Measurements from ENCODE around the gene BNC2. TPM values are rescaled to one million over a fixed set of nuclear protein-coding genes. Genes with fewer than 3 reads are reported as not detected.

BNC2 gene
- total RNA-seq, 2 experiments from 2014 or later: not detected

DNA sequence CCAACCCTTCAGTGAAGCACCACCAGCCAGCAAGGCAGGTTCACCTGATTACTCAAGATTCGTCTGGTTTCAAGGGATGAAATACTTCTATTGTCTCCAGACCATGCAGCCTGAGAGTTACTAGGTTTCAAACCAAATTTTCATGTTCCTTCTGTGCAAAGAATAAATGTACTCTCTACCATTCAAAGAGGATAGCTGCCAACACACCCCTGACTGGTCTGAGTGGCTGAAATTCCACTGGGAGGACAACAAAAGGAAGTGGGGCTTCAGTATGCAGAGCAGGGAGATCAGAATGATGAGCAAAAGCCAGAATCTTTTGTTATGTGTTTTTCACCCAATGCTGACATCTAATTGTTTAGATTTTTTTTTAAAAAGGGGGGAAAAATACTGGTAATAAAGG, 356.3 kb downstream of the BNC2 start:
- Mint-ChIP-seq H3K27ac (no peak overlapping the region), H3K4me1 (no peaks in the 10 kb centered on the region), H3K9me3 (ENCODE audit: low read depth) (no peaks in the 10 kb centered on the region), H3K4me3 (no peak overlapping the region), H3K27me3 (no peaks in the 10 kb centered on the region), H3K36me3 (ENCODE audit: low read depth) (no peaks in the 10 kb centered on the region)
- intact Hi-C loops (cut with DNase I, micrococcal nuclease): no loop called here
- POLR2A ChIA-PET: no interaction called here
- CTCF ChIA-PET: no interaction called here
- ATAC-seq (no peak), DNase-seq (no peak)

DNA sequence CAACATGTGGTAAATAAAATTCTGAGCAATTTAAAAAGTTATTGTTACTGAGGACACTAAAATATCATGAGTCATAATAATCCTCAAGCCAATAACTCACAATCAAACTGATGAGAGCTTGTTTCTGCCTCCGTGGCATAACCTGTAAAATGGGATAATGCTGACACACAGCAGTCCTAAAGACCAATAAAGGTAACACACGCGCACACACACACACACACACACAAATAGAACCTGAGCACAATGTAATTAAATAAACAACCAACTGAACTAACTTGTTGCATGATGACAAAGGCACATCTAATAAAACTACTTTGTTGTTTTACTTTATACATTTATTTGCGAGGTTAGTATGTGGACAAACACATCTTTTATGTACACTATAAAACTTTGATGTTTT, 358.2 kb downstream of the BNC2 start:
- no peak for ATAC-seq
- ChIA-PET POLR2A (no interaction called here), CTCF (no interaction called here)
- Mint-ChIP-seq H3K27me3 (no peaks in the 10 kb centered on the region), H3K27ac (no peak overlapping the region), H3K9me3 (ENCODE audit: low read depth) (no peaks in the 10 kb centered on the region), H3K4me3 (no peak overlapping the region), H3K36me3 (ENCODE audit: low read depth) (no peaks in the 10 kb centered on the region), H3K4me1 (no peaks in the 10 kb centered on the region)
- no peak for DNase-seq
- intact Hi-C loops (cut with DNase I, micrococcal nuclease): no loop called here

DNA sequence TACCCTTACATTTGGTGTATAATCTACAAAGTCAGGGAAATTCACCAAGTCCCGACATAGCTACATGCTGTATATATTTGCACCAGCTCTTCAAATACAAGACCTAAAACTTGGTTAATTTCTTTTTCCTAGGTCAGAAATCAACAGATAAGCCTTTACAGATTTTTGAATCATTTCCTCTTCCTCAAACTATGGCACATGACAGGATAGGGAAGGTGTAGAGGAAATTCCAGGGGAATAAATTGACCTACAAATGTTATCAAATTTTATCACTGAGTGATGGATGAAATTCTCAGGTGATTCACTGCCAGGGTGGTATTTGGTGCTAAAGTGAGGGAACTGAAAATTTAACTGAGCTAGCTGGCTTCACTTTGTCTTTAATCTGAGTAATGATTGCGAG, 360.0 kb downstream of the BNC2 start:
- Mint-ChIP-seq H3K36me3 (ENCODE audit: low read depth) (no peaks in the 10 kb centered on the region), H3K4me1 (no peaks in the 10 kb centered on the region), H3K27me3 (no peaks in the 10 kb centered on the region), H3K27ac (no peak overlapping the region), H3K4me3 (no peak overlapping the region), H3K9me3 (ENCODE audit: low read depth) (no peaks in the 10 kb centered on the region)
- intact Hi-C loops (cut with DNase I, micrococcal nuclease): no loop called here
- ATAC-seq (no peak), DNase-seq (no peak)
- ChIA-PET POLR2A (no interaction called here), CTCF (no interaction called here)

DNA sequence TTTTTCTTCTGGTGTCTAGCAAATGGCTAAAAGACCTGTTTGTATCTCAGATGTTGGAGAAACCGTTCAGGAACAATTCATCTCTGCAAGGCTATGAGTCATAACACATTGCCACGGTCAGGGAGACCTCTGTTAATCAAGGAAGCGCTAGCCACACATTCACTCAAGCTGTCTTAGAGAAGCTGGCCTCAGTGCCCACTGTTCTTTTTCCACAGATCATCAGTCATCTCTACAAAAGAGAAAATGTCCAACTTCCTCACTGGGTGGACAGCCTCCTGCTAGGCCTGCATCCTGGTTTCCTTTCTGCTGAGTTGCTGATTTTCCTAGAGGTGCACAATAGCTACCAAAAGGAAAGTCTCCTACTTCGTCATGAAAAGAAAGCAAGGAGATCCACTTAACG, 360.5 kb downstream of the BNC2 start:
- H3K27me3 Mint-ChIP-seq: no peaks in the 10 kb centered on the region
- no peak overlapping the region for H3K4me3 Mint-ChIP-seq
- H3K4me1 Mint-ChIP-seq: no peaks in the 10 kb centered on the region
- H3K36me3 Mint-ChIP-seq (ENCODE audit: low read depth): no peaks in the 10 kb centered on the region
- H3K9me3 Mint-ChIP-seq (ENCODE audit: low read depth): no peaks in the 10 kb centered on the region
- DNase-seq (no peak), ATAC-seq (no peak)
- ChIA-PET CTCF (no interaction called here), POLR2A (no interaction called here)
- no peak overlapping the region for H3K27ac Mint-ChIP-seq
- intact Hi-C loops (cut with DNase I, micrococcal nuclease): no loop called here

DNA sequence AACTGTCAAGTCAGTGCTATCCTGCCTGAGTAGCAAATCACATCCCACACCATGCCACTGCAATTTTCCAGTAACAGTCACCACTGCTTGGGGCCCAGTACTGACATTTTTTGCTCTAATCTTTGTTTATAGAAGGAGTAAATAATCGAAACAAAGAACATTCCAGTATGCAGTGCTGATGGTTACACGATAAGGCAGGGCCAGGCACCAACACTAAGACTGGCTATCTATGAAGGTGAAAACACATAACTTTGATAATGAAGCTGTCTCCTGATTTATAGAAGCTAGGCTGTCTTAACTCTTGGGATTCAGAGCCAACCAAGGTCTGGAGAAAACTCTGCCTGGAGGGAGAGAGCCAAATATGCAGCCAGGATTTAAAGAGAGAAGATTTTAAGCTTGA, 365.3 kb downstream of the BNC2 start:
- no peak overlapping the region for H3K27ac Mint-ChIP-seq
- POLR2A ChIA-PET: no interaction called here
- H3K4me1 Mint-ChIP-seq: no peaks in the 10 kb centered on the region
- ATAC-seq: no peak
- no peaks in the 10 kb centered on the region for H3K9me3 Mint-ChIP-seq (ENCODE audit: low read depth)
- no peaks in the 10 kb centered on the region for H3K27me3 Mint-ChIP-seq
- intact Hi-C loops (cut with DNase I, micrococcal nuclease): no loop called here
- no peak for DNase-seq
- H3K4me3 Mint-ChIP-seq: no peak overlapping the region
- no peaks in the 10 kb centered on the region for H3K36me3 Mint-ChIP-seq (ENCODE audit: low read depth)
- CTCF ChIA-PET: interaction anchor here (0.8 kb wide), 1 partner anchor 18 kb away, joined by 3 read pairs; no protein-coding TSS in a partner anchor

DNA sequence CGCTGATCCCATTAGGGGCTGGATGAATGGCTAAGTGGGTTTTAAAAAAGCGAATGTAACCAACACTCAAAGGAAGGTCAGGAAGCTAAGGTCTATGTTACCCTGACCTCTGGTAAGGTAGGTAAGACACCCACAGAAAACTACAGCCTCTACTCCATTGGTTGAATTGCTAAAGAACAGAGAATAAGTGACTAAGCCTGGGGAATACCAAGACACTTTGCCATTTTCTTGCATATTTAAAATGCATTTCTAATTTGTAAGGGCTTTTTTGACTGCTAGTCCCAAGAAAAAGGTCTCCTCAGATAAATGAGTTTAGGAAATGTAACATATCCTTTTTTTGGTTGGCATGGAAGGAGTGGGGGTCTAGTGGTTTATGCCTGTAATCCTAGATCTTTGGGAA, 368.7 kb downstream of the BNC2 start:
- POLR2A ChIA-PET: interaction anchor here (0.6 kb wide), 1 partner anchor 421 kb away, joined by 3 read pairs; no protein-coding TSS in a partner anchor
- DNase-seq (no peak), ATAC-seq (no peak)
- CTCF ChIA-PET: no interaction called here
- intact Hi-C loops (cut with DNase I, micrococcal nuclease): no loop called here
- Mint-ChIP-seq H3K4me3 (no peak overlapping the region), H3K4me1 (no peaks in the 10 kb centered on the region), H3K9me3 (ENCODE audit: low read depth) (no peaks in the 10 kb centered on the region), H3K27ac (no peak overlapping the region), H3K27me3 (no peaks in the 10 kb centered on the region), H3K36me3 (ENCODE audit: low read depth) (no peaks in the 10 kb centered on the region)

DNA sequence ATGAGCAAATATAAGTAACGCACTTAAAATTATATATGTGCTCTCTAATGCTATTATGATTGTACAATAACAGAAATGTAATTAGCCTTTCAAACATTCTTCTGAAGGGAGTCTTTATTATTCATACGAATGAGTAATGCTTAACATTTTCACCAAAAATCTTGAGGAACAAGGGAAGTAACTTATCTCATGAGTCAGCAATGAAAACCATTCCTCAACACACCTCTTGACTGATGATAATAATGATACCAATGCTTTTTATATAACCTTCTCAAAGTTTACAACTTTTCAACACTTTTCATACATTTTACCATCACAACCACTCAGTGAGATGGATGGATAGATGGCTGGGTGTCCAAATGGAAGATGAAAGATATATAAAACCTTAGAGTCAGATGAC, 369.3 kb downstream of the BNC2 start:
- Mint-ChIP-seq H3K4me3 (no peak overlapping the region), H3K27me3 (no peaks in the 10 kb centered on the region), H3K36me3 (ENCODE audit: low read depth) (no peaks in the 10 kb centered on the region), H3K27ac (no peak overlapping the region), H3K9me3 (ENCODE audit: low read depth) (no peaks in the 10 kb centered on the region), H3K4me1 (no peaks in the 10 kb centered on the region)
- CTCF ChIA-PET: no interaction called here
- ATAC-seq (no peak), DNase-seq (no peak)
- POLR2A ChIA-PET: no interaction called here
- intact Hi-C loops (cut with DNase I, micrococcal nuclease): no loop called here

DNA sequence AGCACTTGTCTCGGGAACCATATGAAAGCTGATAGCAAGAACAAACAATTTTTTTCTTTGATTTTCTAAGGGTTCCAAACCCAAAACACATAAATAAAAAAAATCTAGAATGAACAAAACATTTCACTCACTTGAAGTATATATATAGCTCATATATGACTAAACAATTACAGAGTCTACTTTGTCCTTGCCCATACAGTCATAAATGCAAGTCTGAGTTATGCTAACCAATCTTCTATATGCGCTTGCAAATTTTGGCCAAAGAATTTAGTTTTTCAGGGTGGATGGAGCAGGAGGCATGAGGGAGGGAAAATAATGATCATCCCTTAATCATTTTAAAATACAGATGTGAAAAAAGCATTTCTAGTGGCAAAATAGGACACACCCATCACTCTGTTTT, 370.1 kb downstream of the BNC2 start:
- no peak overlapping the region for H3K4me3 Mint-ChIP-seq
- ATAC-seq (no peak), DNase-seq (no peak)
- no peak overlapping the region for H3K27ac Mint-ChIP-seq
- H3K4me1 Mint-ChIP-seq: no peaks in the 10 kb centered on the region
- no peaks in the 10 kb centered on the region for H3K9me3 Mint-ChIP-seq (ENCODE audit: low read depth)
- no peaks in the 10 kb centered on the region for H3K36me3 Mint-ChIP-seq (ENCODE audit: low read depth)
- ChIA-PET POLR2A (no interaction called here), CTCF (no interaction called here)
- intact Hi-C loops (cut with DNase I, micrococcal nuclease): no loop called here
- no peaks in the 10 kb centered on the region for H3K27me3 Mint-ChIP-seq

DNA sequence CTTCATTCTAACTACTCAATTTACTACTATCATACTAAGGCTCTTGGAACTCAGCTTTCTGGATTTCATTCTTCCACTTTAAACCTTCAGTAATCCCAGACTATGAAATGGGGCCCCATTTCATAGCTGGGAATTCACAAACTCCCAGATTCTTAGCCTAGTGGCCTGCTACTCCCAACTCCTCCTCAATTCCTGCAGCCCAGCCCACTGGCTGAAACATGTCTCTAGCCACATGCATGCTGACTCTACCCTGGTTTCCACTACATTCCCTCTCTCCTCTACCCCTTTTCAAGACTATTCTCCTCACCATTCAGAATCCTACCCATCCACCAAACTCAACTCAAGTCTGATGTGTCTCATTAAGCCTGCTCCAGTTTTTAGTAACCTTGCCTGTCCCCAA, 370.6 kb downstream of the BNC2 start:
- Mint-ChIP-seq H3K27me3 (no peaks in the 10 kb centered on the region), H3K4me1 (no peaks in the 10 kb centered on the region), H3K27ac (no peak overlapping the region), H3K9me3 (ENCODE audit: low read depth) (no peaks in the 10 kb centered on the region), H3K36me3 (ENCODE audit: low read depth) (no peaks in the 10 kb centered on the region), H3K4me3 (no peak overlapping the region)
- ATAC-seq: no peak
- intact Hi-C loops (cut with DNase I, micrococcal nuclease): no loop called here
- DNase-seq: no peak
- ChIA-PET POLR2A (no interaction called here), CTCF (no interaction called here)

DNA sequence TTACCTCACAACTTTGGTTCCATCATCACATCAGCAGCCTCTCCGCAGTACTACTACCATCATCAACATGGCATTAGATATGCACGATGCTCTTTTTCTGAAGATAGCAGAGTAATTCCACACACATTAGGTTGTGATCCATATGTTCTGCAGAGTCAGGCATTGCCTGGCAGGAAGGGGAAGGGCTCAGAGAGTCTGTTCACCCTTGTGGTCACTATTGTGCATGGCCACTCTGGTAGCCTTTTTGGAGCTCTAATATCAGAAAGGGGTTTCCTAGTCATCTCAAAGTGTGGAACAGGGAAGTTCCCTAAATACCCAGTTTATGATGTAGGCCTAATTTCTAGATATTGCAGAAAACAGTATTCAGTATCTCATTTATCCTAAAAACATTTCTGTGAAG, 373.6 kb downstream of the BNC2 start:
- intact Hi-C loops (cut with DNase I, micrococcal nuclease): no loop called here
- Mint-ChIP-seq H3K27ac (no peak overlapping the region), H3K4me1 (no peaks in the 10 kb centered on the region), H3K36me3 (ENCODE audit: low read depth) (no peaks in the 10 kb centered on the region), H3K9me3 (ENCODE audit: low read depth) (no peaks in the 10 kb centered on the region), H3K27me3 (no peaks in the 10 kb centered on the region), H3K4me3 (no peak overlapping the region)
- CTCF ChIA-PET: no interaction called here
- POLR2A ChIA-PET: no interaction called here
- ATAC-seq: no peak
- no peak for DNase-seq

DNA sequence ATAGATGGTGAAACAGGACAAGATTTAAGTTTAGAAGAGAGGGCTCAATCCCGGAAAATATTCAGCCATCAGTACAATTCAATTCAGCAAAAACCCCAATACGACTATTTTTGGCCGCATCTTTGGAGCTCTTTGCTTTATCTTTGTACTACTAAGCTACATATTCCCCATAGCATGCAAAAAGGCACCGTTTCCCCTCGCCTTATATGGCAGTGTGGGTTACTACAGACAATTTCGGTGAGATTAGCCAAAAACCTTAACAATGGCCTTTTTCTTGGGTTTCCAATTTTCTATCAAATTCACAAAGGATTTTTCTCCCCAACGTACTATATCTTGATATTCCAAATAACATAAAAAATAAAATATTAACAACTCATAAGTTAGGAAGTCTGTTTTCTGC, 382.6 kb downstream of the BNC2 start:
- intact Hi-C loops (cut with DNase I, micrococcal nuclease): loop anchor here in 1 of 2 experiments (10.0 kb wide), 1 partner anchor 63 kb away; no protein-coding TSS in a partner anchor
- no peak overlapping the region for H3K4me3 Mint-ChIP-seq
- peaks cover 2% of the 10 kb centered on the region for H3K9me3 Mint-ChIP-seq (ENCODE audit: low read depth)
- ChIA-PET CTCF (no interaction called here), POLR2A (no interaction called here)
- H3K27ac Mint-ChIP-seq: no peak overlapping the region
- ATAC-seq: no peak
- H3K36me3 Mint-ChIP-seq (ENCODE audit: low read depth): no peaks in the 10 kb centered on the region
- no peak for DNase-seq
- H3K27me3 Mint-ChIP-seq: no peaks in the 10 kb centered on the region
- H3K4me1 Mint-ChIP-seq: no peaks in the 10 kb centered on the region

DNA sequence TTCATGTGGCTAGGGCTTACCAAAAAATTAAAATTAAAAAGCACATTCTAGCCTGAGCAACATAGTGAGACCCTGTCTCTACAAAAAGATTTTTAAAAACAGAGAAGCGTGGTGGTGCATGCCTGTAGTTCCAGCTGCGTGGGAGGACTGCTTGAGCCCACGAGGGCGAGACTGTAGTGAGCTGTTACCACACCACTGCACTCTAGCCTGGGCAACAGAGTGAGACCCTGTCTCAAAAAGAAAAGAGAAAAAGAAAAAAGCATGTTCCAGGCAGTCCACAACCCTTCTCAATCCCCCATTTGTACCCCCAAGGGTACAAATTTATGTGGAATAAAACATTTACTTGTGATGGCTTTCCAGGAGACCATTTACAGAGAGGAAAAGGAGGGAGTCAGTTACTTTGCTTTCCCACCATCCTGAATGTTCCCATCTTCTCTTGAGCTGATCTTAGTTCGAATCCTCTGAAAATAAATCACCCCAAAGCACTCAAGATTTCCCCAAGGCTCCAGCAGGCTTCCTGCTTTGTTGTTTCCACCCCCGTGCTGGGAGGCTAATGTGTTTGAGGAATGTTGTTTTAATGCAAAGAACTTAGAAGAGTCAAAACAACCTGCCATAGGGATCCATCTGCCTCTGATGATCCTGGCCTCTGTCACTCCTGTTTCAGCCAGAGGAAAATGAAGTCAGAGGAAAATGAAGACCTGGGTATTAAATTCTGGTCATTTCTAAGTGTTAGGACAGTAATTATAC, 384.7 kb downstream of the BNC2 start:
- H3K4me3 Mint-ChIP-seq: no peak overlapping the region
- H3K27me3 Mint-ChIP-seq: no peaks in the 10 kb centered on the region
- ChIA-PET CTCF (no interaction called here), POLR2A (no interaction called here)
- H3K27ac Mint-ChIP-seq: no peak overlapping the region
- H3K4me1 Mint-ChIP-seq: no peaks in the 10 kb centered on the region
- DNase-seq: no peak
- peaks cover 2% of the 10 kb centered on the region for H3K9me3 Mint-ChIP-seq (ENCODE audit: low read depth)
- intact Hi-C loops (cut with DNase I, micrococcal nuclease): loop anchor here in 1 of 2 experiments (10.0 kb wide), 1 partner anchor 61 kb away; no protein-coding TSS in a partner anchor
- H3K36me3 Mint-ChIP-seq (ENCODE audit: low read depth): no peaks in the 10 kb centered on the region
- ATAC-seq: no peak

DNA sequence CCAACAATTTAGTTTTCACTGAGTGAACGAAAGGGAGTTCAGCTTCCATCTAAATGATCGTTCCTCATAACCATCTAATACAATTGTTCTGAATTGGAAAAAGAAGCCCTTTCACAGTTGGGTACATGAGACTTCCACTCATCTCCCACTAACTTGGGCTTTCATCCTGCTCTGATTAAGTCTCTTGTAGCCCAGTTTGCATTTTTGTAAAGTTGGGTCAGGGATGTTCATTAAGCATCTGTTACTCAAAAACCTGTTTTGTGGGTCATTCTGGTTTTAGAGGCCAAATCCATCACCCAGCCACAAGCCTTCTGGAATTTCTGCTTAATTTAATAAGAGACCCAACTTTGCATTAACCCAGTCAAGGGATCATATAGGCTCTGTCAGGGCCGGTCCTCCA, 385.3 kb downstream of the BNC2 start:
- intact Hi-C loops (cut with DNase I, micrococcal nuclease): loop anchor here in 1 of 2 experiments (10.0 kb wide), 1 partner anchor 60 kb away; no protein-coding TSS in a partner anchor
- Mint-ChIP-seq H3K27me3 (no peaks in the 10 kb centered on the region), H3K4me1 (no peaks in the 10 kb centered on the region), H3K9me3 (ENCODE audit: low read depth) (peaks cover 2% of the 10 kb centered on the region), H3K4me3 (no peak overlapping the region), H3K36me3 (ENCODE audit: low read depth) (no peaks in the 10 kb centered on the region), H3K27ac (no peak overlapping the region)
- CTCF ChIA-PET: no interaction called here
- POLR2A ChIA-PET: no interaction called here
- ATAC-seq (no peak), DNase-seq (no peak)
